HFF-Myc (cell line): ENCODE results near the gene CAMTA2.

Experiments used
- DNase-seq: peaks from one replicate; pipeline ENCODE4 v3.0.0-alpha.2; 2011; ENCODE audit warnings: low read depth; ENCODE audit errors: extremely low read depth
- H3K4me3 ChIP-seq: replicated peaks from 2 replicates; pipeline ENCODE4 v1.5.1; 2011; ENCODE audit warnings: low read depth, mild to moderate bottlenecking, control low read depth, low read length
- TF ChIP-seq, protein P1 (sequence below): IDR thresholded peaks from 2 replicates; pipeline ENCODE4 v1.5.1; 2012; ENCODE audit warnings: mild to moderate bottlenecking, low read depth, low read length, control low read depth; ENCODE audit errors: missing control alignments

The CAMTA2 gene

DNA sequence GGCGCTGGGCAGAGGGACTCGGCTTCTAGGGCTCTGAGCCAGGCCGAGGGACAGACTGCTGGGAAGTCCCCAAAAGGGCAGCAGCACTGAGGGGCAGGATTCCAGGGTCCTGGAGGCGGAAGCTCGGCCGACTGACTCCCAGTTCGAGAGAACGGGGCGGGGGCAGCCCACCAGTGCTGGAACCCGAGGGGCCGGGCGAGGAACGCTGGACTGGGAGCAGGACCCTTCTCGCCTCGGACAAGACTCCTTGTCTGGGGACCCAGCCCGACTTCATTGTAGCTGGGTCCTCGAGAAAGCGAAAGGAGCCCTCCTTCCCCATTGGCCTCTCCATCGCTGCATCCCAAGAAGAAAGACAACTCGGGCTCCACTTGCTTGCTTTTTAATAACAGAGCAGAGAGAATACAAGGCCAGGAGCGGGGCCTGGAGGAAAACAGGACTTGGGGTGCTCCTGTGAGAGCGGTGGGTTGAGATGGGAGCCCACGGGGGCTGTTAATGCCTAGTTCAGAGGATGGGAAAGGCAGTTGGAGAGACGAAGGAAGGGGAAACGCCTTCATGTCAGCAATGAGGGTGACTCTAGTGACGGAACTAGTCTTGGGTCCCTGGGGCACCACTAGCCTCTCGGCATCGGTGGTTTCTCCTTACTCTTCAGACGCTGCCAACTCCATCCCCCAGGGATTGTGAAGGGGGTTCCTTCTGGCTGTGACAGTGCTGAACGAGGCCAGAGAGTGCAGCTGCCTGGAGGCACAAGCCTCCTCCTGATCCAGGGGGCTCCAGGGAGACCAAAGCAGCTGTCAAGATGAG, 492 bp upstream of the CAMTA2 start:
- TF ChIP-seq, protein P1, sequence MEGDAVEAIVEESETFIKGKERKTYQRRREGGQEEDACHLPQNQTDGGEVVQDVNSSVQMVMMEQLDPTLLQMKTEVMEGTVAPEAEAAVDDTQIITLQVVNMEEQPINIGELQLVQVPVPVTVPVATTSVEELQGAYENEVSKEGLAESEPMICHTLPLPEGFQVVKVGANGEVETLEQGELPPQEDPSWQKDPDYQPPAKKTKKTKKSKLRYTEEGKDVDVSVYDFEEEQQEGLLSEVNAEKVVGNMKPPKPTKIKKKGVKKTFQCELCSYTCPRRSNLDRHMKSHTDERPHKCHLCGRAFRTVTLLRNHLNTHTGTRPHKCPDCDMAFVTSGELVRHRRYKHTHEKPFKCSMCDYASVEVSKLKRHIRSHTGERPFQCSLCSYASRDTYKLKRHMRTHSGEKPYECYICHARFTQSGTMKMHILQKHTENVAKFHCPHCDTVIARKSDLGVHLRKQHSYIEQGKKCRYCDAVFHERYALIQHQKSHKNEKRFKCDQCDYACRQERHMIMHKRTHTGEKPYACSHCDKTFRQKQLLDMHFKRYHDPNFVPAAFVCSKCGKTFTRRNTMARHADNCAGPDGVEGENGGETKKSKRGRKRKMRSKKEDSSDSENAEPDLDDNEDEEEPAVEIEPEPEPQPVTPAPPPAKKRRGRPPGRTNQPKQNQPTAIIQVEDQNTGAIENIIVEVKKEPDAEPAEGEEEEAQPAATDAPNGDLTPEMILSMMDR, result no peak
- no peak for DNase-seq
- H3K4me3 ChIP-seq, result peak overlapping the region; percentile 65

GRCh38 chr17:4986403-4986802, 1.1 kb downstream of the CAMTA2 start:
- peak overlapping the region; percentile 65 for H3K4me3 ChIP-seq
- DNase-seq, result no peak
- TF ChIP-seq, protein P1, result no peak

DNA sequence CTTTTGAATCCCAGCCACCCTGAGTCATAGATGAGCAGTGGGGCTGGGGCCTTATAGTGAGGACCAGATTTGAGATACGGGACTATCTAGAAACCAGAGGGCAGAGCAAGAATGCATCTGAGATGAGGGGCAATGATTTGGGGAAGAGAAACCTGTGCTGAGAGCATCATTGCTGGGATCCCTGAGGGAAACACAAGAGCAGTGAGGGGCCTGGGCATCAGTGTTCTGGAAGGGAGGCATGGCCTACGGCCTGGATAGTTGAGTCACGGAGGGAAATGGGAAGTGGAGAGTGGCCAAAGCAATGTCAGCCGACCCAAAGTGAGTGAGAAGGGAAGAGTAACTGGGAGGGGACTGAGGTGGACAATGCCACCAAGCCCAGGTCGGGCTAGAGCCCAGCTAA, 5.2 kb downstream of the CAMTA2 start:
- no peak for DNase-seq
- no peak overlapping the region for H3K4me3 ChIP-seq
- TF ChIP-seq, protein P1, result no peak

GRCh38 chr17:4980644-4981216, 6.7 kb downstream of the CAMTA2 start:
- TF ChIP-seq, protein P1, result peak; percentile 64
- no peak for DNase-seq
- no peak overlapping the region for H3K4me3 ChIP-seq

- TF ChIP-seq, protein P1, result no peak
- no peak overlapping the region for H3K4me3 ChIP-seq
- DNase-seq, result no peak
These were observed 8.7 kb downstream of the CAMTA2 start for GRCh38 chr17:4978726-4979125.

DNA sequence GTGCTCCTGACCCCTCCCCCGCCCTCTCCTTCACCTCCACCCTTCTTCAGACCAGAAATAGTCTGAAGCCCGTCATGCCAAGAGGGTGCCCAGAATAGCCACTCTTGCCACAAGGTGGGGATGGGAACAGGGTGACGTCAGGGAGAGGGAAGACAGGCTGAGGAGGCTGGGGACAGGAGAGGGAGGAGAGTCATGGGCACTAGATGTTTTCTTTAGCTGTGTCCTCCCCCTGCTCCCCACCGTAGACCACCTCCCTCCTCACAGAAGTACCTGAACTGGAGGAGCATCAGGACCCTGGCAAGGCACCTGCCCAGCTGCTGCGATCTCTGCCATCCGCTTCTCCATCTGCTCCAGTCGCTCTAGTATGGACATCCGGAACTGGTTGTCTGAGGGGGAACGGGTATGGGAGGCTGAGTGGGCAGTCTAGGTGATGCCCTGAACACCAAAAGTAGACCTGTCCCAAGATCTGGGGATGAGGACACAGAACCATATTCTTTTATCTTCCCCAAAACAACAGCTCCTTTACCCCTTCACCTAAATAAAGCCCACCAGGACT, 13.3 kb downstream of the CAMTA2 start:
- TF ChIP-seq, protein P1, result no peak
- no peak overlapping the region for H3K4me3 ChIP-seq
- no peak for DNase-seq
